ENCODE measurements around the gene HHEX. TPM values are rescaled to one million over a fixed set of nuclear protein-coding genes. Genes with fewer than 3 reads are reported as not detected.

The HHEX gene
- total and polyA plus RNA-seq, 2 of the 8 experiments (the other 6 are each of a cell fraction or from before 2014, with no cell fraction given): 0.56 to 1.5 TPM

DNA sequence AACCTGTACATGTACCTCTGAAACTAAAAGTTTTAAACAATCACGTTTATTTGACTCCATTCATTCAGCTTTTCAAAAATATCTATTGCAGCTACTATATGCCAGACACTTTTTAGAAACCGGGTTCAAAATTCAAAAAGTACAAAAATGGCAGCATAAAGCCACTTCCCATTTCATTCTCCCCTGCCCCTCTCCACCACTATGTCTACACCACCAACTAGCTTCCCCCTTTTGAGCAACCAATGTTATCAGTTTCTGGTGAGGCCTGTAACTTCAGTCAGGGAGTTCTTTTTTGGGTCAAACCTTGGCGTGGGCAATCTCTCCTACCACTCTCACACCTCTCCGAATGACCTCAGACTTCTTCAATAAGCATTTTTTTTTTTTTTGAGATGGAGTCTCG, 11.5 kb upstream of the HHEX start:
- H3K79me2 ChIP-seq (ENCODE audit: control insufficient read depth in 1 of 2, insufficient read depth in 2 of 2, low read length in 2 of 2): no peaks in the 10 kb centered on the region
- H2BK120ac ChIP-seq (replicated peaks; ENCODE audit: low read depth, low read length): no peak overlapping the region
- no peak overlapping the region for H4K5ac ChIP-seq (ENCODE audit: insufficient read length, low read depth, low read length)
- no peak overlapping the region for H2BK20ac ChIP-seq (ENCODE audit: low read length)
- no peak overlapping the region for H2AFZ ChIP-seq (ENCODE audit: low read length)
- no peak overlapping the region for H2BK15ac ChIP-seq (ENCODE audit: low read length)
- no peaks in the 10 kb centered on the region for H3K79me1 ChIP-seq (ENCODE audit: low read depth, low read length)
- no peak overlapping the region for H3K18ac ChIP-seq (ENCODE audit: extremely low read depth, low read length)
- H4K91ac ChIP-seq (replicated peaks; ENCODE audit: insufficient read length, low read length): no peak overlapping the region
- no peak overlapping the region for H2AK5ac ChIP-seq (ENCODE audit: low read depth, low read length)
- ChIA-PET POLR2A (ENCODE audit: partially characterized antibody) (interaction anchor here (0.9 kb wide), 1 partner anchor 23 kb away, joined by 5 read pairs; no protein-coding TSS in a partner anchor), CTCF (ENCODE audit: partially characterized antibody) (no interaction called here)
- H3K9me3 ChIP-seq (ENCODE audit: insufficient read depth in 2 of 2, low read depth in 1 of 2, low read length in 1 of 2): peaks cover 0 to 5% of the 10 kb centered on the region in 2 experiments; a peak in 2 of 4 replicates
- H3K14ac ChIP-seq (ENCODE audit: insufficient read length): no peak overlapping the region
- no peak overlapping the region for H3K4ac ChIP-seq (replicated peaks; ENCODE audit: insufficient read length, low read depth, low read length)
- no peak overlapping the region for H3K4me2 ChIP-seq (ENCODE audit: insufficient read depth in 1 of 2, low read depth in 2 of 2, low read length in 2 of 2)
- H3K27me3 ChIP-seq (replicated peaks in 1 of 4; ENCODE audit: control insufficient read depth in 3 of 4, extremely low read depth in 1 of 4, insufficient read depth in 3 of 4, low read length in 3 of 4): no peaks in the 10 kb centered on the region
- H3K9ac ChIP-seq (replicated peaks in 1 of 4; ENCODE audit: extremely low read depth in 1 of 4, low read depth in 3 of 4, low read length in 3 of 4): no peak overlapping the region
- H2BK12ac ChIP-seq (ENCODE audit: low read depth, low read length): no peak overlapping the region
- H3K4me3 ChIP-seq (ENCODE audit: extremely low read depth in 1 of 4, insufficient read depth in 2 of 4, low read depth in 3 of 4, low read length in 4 of 4): no peak overlapping the region
- H3K56ac ChIP-seq (replicated peaks; ENCODE audit: insufficient read length, low read depth, low read length): no peak overlapping the region
- H4K20me1 ChIP-seq (replicated peaks in 1 of 2; ENCODE audit: control insufficient read depth in 1 of 2, insufficient read depth in 2 of 2, low read length in 2 of 2): no peaks in the 10 kb centered on the region
- H3K36me3 ChIP-seq (ENCODE audit: control insufficient read depth in 2 of 4, insufficient read depth in 4 of 4, low read length in 3 of 4): no peaks in the 10 kb centered on the region
- DNase-seq (ENCODE audit: low read depth in 1 of 2, low spot score in 2 of 2): no peak
- H3K4me1 ChIP-seq (replicated peaks in 1 of 4; ENCODE audit: control insufficient read depth in 3 of 4, insufficient read depth in 4 of 4, low read length in 3 of 4): no peaks in the 10 kb centered on the region
- no peak overlapping the region for H4K8ac ChIP-seq (ENCODE audit: extremely low read depth, insufficient read depth, low read length)
- H3K23me2 ChIP-seq (ENCODE audit: low read depth, low read length): no peaks in the 10 kb centered on the region
- no peak overlapping the region for H2BK5ac ChIP-seq (ENCODE audit: low read depth, low read length)
- no peak overlapping the region for H3K27ac ChIP-seq (ENCODE audit: low read depth, low read length)
- WGBS, 2 experiments (ENCODE audit: extremely low coverage in 1 of 2, insufficient coverage in 1 of 2, insufficient read length in 1 of 2, insufficient replicate concordance in 2 of 2, low coverage in 1 of 2, low lambda C conversion rate in 2 of 2, missing lambda C conversion rate in 1 of 2): 91% methylated on average over 5 of the region's 5 CpGs; no CpG with 5 or more reads in 1 of the 2 experiments
- no peak overlapping the region for H3K23ac ChIP-seq (ENCODE audit: insufficient read length)
- no peak for FAIRE-seq
- TF ChIP-seq SP4 (IDR thresholded peaks at IDR 0.05; ENCODE audit: low read length): no peak
- TF ChIP-seq, protein P1, sequence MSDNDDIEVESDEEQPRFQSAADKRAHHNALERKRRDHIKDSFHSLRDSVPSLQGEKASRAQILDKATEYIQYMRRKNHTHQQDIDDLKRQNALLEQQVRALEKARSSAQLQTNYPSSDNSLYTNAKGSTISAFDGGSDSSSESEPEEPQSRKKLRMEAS (IDR thresholded peaks at IDR 0.05): no peak
- no peak for TF ChIP-seq ZNF274 (IDR thresholded peaks at IDR 0.05; ENCODE audit: borderline replicate concordance, extremely low read depth, low read length)
- no peak for TF ChIP-seq POU5F1 (IDR thresholded peaks at IDR 0.05; ENCODE audit: low read depth, low read length)
- no peak for TF ChIP-seq SIN3A (conservative IDR thresholded peaks at IDR 0.05 in 1 of 2, IDR thresholded peaks at IDR 0.05 in 1 of 2; ENCODE audit: low read depth in 1 of 2, low read length in 2 of 2)
- TF ChIP-seq TAF7 (optimal IDR thresholded peaks at IDR 0.05; ENCODE audit: borderline replicate concordance, low read depth, low read length): no peak
- no peak for TF ChIP-seq SIRT6 (IDR thresholded peaks at IDR 0.05; ENCODE audit: low read length)
- TF ChIP-seq, protein P2, sequence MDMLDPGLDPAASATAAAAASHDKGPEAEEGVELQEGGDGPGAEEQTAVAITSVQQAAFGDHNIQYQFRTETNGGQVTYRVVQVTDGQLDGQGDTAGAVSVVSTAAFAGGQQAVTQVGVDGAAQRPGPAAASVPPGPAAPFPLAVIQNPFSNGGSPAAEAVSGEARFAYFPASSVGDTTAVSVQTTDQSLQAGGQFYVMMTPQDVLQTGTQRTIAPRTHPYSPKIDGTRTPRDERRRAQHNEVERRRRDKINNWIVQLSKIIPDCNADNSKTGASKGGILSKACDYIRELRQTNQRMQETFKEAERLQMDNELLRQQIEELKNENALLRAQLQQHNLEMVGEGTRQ (IDR thresholded peaks at IDR 0.05; ENCODE audit: low read length): no peak
- TF ChIP-seq, protein P3, sequence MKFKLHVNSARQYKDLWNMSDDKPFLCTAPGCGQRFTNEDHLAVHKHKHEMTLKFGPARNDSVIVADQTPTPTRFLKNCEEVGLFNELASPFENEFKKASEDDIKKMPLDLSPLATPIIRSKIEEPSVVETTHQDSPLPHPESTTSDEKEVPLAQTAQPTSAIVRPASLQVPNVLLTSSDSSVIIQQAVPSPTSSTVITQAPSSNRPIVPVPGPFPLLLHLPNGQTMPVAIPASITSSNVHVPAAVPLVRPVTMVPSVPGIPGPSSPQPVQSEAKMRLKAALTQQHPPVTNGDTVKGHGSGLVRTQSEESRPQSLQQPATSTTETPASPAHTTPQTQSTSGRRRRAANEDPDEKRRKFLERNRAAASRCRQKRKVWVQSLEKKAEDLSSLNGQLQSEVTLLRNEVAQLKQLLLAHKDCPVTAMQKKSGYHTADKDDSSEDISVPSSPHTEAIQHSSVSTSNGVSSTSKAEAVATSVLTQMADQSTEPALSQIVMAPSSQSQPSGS (IDR thresholded peaks at IDR 0.05; ENCODE audit: low read length): no peak

All from H1 (cell line).